Left lung (tissue), 10 donors: ENCODE data around the gene SYPL1. TPM values are rescaled to one million over a fixed set of nuclear protein-coding genes. Genes with fewer than 3 reads are reported as not detected.

ENCODE experiments used
- ATAC-seq: fragments of 200-7000 bp; cut with Tn5 transposase; one replicate; pipeline ENCODE4 v1.9.1; 2020; ENCODE audit warnings: moderate library complexity
- DNase-seq, 4 donors: peaks; one replicate each; pipeline ENCODE4 v3.0.0-alpha.2; 2013 to 2020
- H3K27ac ChIP-seq, 2 donors: fragments of 200-600 bp; sonication (generic) in 1 of 2; one replicate each; pipeline versions ENCODE4 v1.5.0 to v1.8.0; 2020 to 2021
- H3K27me3 ChIP-seq, 2 donors: fragments of 200-600 bp; sonication (generic) in 1 of 2; one replicate each; pipeline versions ENCODE4 v1.5.0 to v1.8.0; 2020 to 2021
- H3K36me3 ChIP-seq, 2 donors: fragments of 200-600 bp; sonication (generic) in 1 of 2; one replicate each; pipeline versions ENCODE4 v1.5.0 to v1.8.0; 2020 to 2021
- H3K4me1 ChIP-seq, 2 donors: fragments of 200-600 bp; one replicate each; pipeline ENCODE4 v1.8.0; 2021
- H3K4me3 ChIP-seq, 2 donors: fragments of 200-600 bp; sonication (generic) in 1 of 2; one replicate each; pipeline versions ENCODE4 v1.5.0 to v1.8.0; 2020 to 2021; ENCODE audit warnings: mild to moderate bottlenecking in 1 of 2
- H3K9me3 ChIP-seq, 2 donors: fragments of 200-600 bp; sonication (generic) in 1 of 2; one replicate each; pipeline versions ENCODE4 v1.5.0 to v1.8.0; 2020 to 2021
- CTCF ChIP-seq, 2 donors: fragments of 200-600 bp; sonication (generic) in 1 of 2; IDR thresholded peaks; one replicate each; pipeline versions ENCODE4 v1.5.0 to v1.8.0; 2021; ENCODE audit warnings: antibody characterized with exemption in 2 of 2
- intact Hi-C, 2 donors: fragments of 100-400 bp; cut with DNase I; formaldehyde crosslinking; loops; one replicate each; pipeline versions ENCODE4 v1.11.2 to v1.14.2; 2022
- polyA plus RNA-seq, 6 donors: library from polyadenylated mRNA; unstranded; fragments of 120-200 nt; gene quantifications; one replicate each; pipeline ENCODE4 v1.2.1, GENCODE V29; 2013; ENCODE audit not compliant: insufficient read length in 6 of 6
- total RNA-seq, 2 donors: library from RNA; stranded (reverse); fragmentation: NEBNext Ultra II Directional; extraction: Animal tissue kit (Norgen Biotek cat#: 25700); gene quantifications; one replicate each; pipeline ENCODE4 v1.2.1, GENCODE V29; 2021
- donor health status: DM: no; HTN: yes; CAD: no.
- donor health status: DM: no; HTN: no; CAD: no.

Gene SYPL1
- total and polyA plus RNA-seq, 8 donors, result 81.9 to 121 (median 110) TPM

GRCh38 chr7:106110238-106110560 lies 1.9 kb downstream of the SYPL1 start:
- ATAC-seq (no peak), DNase-seq (no peak)
- Histone ChIP-seq H3K36me3 (no peaks in the 10 kb centered on the region), H3K27ac (peak overlapping the region in 1 of 2 donors; percentile 96), H3K4me1 (peaks cover 0 to 30% of the 10 kb centered on the region in 2 donors), H3K4me3 (peak overlapping the region in 1 of 2 donors; percentile 78), H3K9me3 (no peaks in the 10 kb centered on the region), H3K27me3 (no peaks in the 10 kb centered on the region)
- intact Hi-C loops, result no loop called here
- no peak for TF ChIP-seq CTCF (IDR thresholded peaks at IDR 0.05)

- no peak for TF ChIP-seq CTCF (IDR thresholded peaks at IDR 0.05)
- DNase-seq (no peak), ATAC-seq (no peak)
- Histone ChIP-seq H3K9me3 (no peaks in the 10 kb centered on the region), H3K4me3 (peak overlapping the region in 1 of 2 donors; percentile 78), H3K36me3 (no peaks in the 10 kb centered on the region), H3K27ac (no peak overlapping the region), H3K4me1 (peaks cover 0 to 30% of the 10 kb centered on the region in 2 donors), H3K27me3 (no peaks in the 10 kb centered on the region)
- intact Hi-C loops, result no loop called here
Observed at GRCh38 chr7:106109521-106110237, 2.4 kb downstream of the SYPL1 start.

- Histone ChIP-seq H3K4me3 (no peak overlapping the region), H3K27ac (no peak overlapping the region), H3K9me3 (no peaks in the 10 kb centered on the region), H3K36me3 (no peaks in the 10 kb centered on the region), H3K27me3 (no peaks in the 10 kb centered on the region), H3K4me1 (peaks cover 0 to 30% of the 10 kb centered on the region in 2 donors)
- no peak for TF ChIP-seq CTCF (IDR thresholded peaks at IDR 0.05)
- intact Hi-C loops, result no loop called here
- DNase-seq (no peak), ATAC-seq (no peak)
Observed at GRCh38 chr7:106108991-106109390, 3.1 kb downstream of the SYPL1 start.

GRCh38 chr7:106104721-106105260 lies 7.3 kb downstream of the SYPL1 start:
- TF ChIP-seq CTCF (IDR thresholded peaks at IDR 0.05), result no peak
- Histone ChIP-seq H3K27me3 (no peaks in the 10 kb centered on the region), H3K9me3 (no peaks in the 10 kb centered on the region), H3K4me3 (no peak overlapping the region), H3K4me1 (peaks cover 0 to 12% of the 10 kb centered on the region in 2 donors), H3K36me3 (no peaks in the 10 kb centered on the region), H3K27ac (no peak overlapping the region)
- DNase-seq, result no peak
- intact Hi-C loops, result no loop called here
- no peak for ATAC-seq

- DNase-seq (no peak), ATAC-seq (no peak)
- H3K4me1 ChIP-seq, result peaks cover 0 to 7% of the 10 kb centered on the region in 2 donors
- H3K27me3 ChIP-seq, result no peaks in the 10 kb centered on the region
- no peak overlapping the region for H3K4me3 ChIP-seq
- intact Hi-C loops, result no loop called here
- TF ChIP-seq CTCF (IDR thresholded peaks at IDR 0.05), result no peak
- H3K36me3 ChIP-seq, result peaks cover 0 to 4% of the 10 kb centered on the region in 2 donors
- no peak overlapping the region for H3K27ac ChIP-seq
- H3K9me3 ChIP-seq, result no peaks in the 10 kb centered on the region
Observed at GRCh38 chr7:106102387-106102966, 9.6 kb downstream of the SYPL1 start.
